Measurements from ENCODE around the gene CERK. TPM values are rescaled to one million over a fixed set of nuclear protein-coding genes. Genes with fewer than 3 reads are reported as not detected.

The CERK gene
- total and polyA plus RNA-seq, 4 experiments from 2014 or later = 91.2 to 164 (median 136) TPM

DNA sequence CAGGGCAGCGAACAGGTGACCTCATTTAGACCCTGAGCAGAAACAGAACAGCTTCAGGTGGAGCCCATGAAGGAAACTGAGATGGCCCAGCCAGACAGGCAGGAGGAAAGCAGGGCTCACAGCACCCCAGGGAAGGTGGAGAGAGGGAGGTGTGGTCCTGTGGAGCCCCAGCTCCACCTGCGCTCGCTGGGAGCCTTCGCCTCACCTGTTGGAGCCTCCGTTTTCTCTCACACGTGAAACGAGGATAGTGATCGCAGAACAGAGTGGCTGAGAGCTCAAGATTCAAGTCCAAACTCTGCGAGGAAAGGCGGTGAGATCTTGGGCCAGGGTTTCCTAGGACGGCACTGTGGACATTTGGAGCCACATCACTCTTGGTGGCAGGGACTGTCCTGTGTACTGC is 8.6 kb upstream of the CERK start:
- H3K4me3 Mint-ChIP-seq = no peak overlapping the region
- peaks cover 17 to 24% (median 22%) of the 10 kb centered on the region in 4 donors for H3K4me1 Mint-ChIP-seq
- DNase-seq = no peak
- CTCF ChIA-PET (ENCODE audit: partially characterized antibody) = no interaction called here
- H3K36me3 ChIP-seq (ENCODE audit: insufficient read depth, low read length) = no peaks in the 10 kb centered on the region
- no peaks in the 10 kb centered on the region for H3K9me3 ChIP-seq (ENCODE audit: control insufficient read depth in 1 of 2, low read length in 2 of 2)
- no peaks in the 10 kb centered on the region for H3K27me3 ChIP-seq (ENCODE audit: insufficient read depth, low read length)
- peak overlapping the region in 2 of 7 donors; percentile 17 to 72 for H3K27ac Mint-ChIP-seq
- POLR2A ChIA-PET (ENCODE audit: partially characterized antibody) = no interaction called here
- intact Hi-C loops (cut with micrococcal nuclease) = no loop called here
- no peak overlapping the region for H3K27ac ChIP-seq (ENCODE audit: low read depth, low read length)
- H3K4me3 ChIP-seq (ENCODE audit: low read length in 2 of 2) = no peak overlapping the region
- H3K9me3 Mint-ChIP-seq = no peaks in the 10 kb centered on the region
- H3K4me1 ChIP-seq (ENCODE audit: insufficient read depth, low read length) = peaks cover 35% of the 10 kb centered on the region
- H3K36me3 Mint-ChIP-seq = no peaks in the 10 kb centered on the region
- H3K27me3 Mint-ChIP-seq = no peaks in the 10 kb centered on the region

DNA sequence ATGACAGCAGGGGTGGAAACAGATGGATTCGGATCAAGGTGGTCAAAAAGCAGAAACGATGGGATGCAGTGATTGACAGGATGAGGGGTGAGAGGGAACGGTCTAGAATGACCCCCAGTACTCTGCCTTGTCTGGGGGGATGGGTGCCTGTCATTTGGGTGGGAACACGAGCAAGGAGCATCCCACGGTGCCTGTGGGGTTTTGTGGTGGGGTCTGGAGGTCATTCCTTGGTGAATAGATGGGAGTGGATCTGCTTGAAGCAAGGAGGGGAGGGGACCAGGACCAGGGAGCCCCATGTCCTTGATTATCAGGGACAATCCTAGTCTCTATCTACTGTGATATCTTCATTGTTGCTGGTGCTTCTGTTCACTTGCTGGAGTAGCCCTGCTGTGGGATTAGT is 8.1 kb upstream of the CERK start:
- POLR2A ChIA-PET (ENCODE audit: partially characterized antibody) = no interaction called here
- Mint-ChIP-seq H3K27ac (peak overlapping the region in 4 of 7 donors; percentile 64 to 82 (median 73)), H3K36me3 (no peaks in the 10 kb centered on the region), H3K4me3 (no peak overlapping the region), H3K27me3 (no peaks in the 10 kb centered on the region), H3K9me3 (no peaks in the 10 kb centered on the region), H3K4me1 (peaks cover 17 to 28% (median 22%) of the 10 kb centered on the region in 4 donors)
- peaks cover 35% of the 10 kb centered on the region for H3K4me1 ChIP-seq (ENCODE audit: insufficient read depth, low read length)
- DNase-seq = no peak
- no peak overlapping the region for H3K27ac ChIP-seq (ENCODE audit: low read depth, low read length)
- no peak overlapping the region for H3K4me3 ChIP-seq (ENCODE audit: low read length in 2 of 2)
- no peaks in the 10 kb centered on the region for H3K27me3 ChIP-seq (ENCODE audit: insufficient read depth, low read length)
- no peaks in the 10 kb centered on the region for H3K9me3 ChIP-seq (ENCODE audit: control insufficient read depth in 1 of 2, low read length in 2 of 2)
- no peaks in the 10 kb centered on the region for H3K36me3 ChIP-seq (ENCODE audit: insufficient read depth, low read length)
- CTCF ChIA-PET (ENCODE audit: partially characterized antibody) = no interaction called here
- intact Hi-C loops (cut with micrococcal nuclease) = no loop called here

GRCh38 chr22:46744581-46744980 is 6.5 kb upstream of the CERK start:
- Histone ChIP-seq H3K4me1 (ENCODE audit: insufficient read depth, low read length) (peaks cover 21% of the 10 kb centered on the region), H3K9me3 (ENCODE audit: control insufficient read depth in 1 of 2, low read length in 2 of 2) (no peaks in the 10 kb centered on the region), H3K27ac (ENCODE audit: low read depth, low read length) (no peak overlapping the region), H3K27me3 (ENCODE audit: insufficient read depth, low read length) (no peaks in the 10 kb centered on the region), H3K36me3 (ENCODE audit: insufficient read depth, low read length) (no peaks in the 10 kb centered on the region), H3K4me3 (ENCODE audit: low read length in 2 of 2) (no peak overlapping the region)
- intact Hi-C loops (cut with micrococcal nuclease) = no loop called here
- H3K9me3 Mint-ChIP-seq = no peaks in the 10 kb centered on the region
- H3K4me1 Mint-ChIP-seq = peaks cover 9 to 17% (median 11%) of the 10 kb centered on the region in 4 donors
- ChIA-PET POLR2A (ENCODE audit: partially characterized antibody) (no interaction called here), CTCF (ENCODE audit: partially characterized antibody) (interaction anchor here (1.1 kb wide), 1 partner anchor 58 kb away, joined by 4 read pairs; no protein-coding TSS in a partner anchor)
- H3K36me3 Mint-ChIP-seq = no peaks in the 10 kb centered on the region
- no peak overlapping the region for H3K4me3 Mint-ChIP-seq
- H3K27me3 Mint-ChIP-seq = no peaks in the 10 kb centered on the region
- H3K27ac Mint-ChIP-seq = peak overlapping the region in 1 of 7 donors; percentile 13
- no peak for DNase-seq

DNA sequence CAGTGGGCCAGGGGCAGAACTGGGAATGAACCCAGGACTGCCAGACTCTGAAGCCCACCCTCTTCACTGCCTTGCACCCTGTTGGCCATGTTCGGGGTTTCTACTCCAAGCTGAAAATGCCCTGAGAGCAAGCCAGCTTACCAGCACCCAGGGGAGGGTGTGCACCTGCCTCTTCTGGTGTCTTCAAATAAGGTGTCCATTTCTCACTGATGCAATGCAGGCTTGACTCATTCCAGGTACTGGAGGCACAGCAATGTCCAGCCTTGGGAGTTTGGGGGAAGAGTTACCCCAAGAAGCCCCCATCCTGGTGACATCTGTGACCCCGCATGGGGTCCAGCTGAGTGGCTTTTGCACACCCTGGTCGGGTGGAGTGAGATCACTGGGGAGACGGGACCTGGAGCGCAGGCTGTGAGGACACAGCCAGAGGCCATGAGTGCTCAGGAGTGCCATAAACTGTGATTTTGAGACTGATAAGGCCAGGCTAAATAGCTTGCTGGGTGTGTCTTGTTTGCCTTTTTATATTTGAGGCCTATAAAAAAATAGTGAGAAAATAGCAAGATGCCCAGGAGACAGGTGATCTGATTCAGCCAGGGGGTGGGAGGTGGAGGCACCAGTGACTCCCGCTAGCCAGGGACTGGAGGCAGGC is 4.6 kb upstream of the CERK start:
- H3K27me3 Mint-ChIP-seq = no peaks in the 10 kb centered on the region
- no peak overlapping the region for H3K4me3 Mint-ChIP-seq
- H3K9me3 Mint-ChIP-seq = no peaks in the 10 kb centered on the region
- H3K27ac ChIP-seq (ENCODE audit: low read depth, low read length) = no peak overlapping the region
- DNase-seq = no peak
- intact Hi-C loops (cut with micrococcal nuclease) = no loop called here
- ChIA-PET POLR2A (ENCODE audit: partially characterized antibody) (interaction anchor here (5.7 kb wide), 1 partner anchor 20 kb away, joined by 56 read pairs; the partner anchor contains the start of gene TBC1D22A), CTCF (ENCODE audit: partially characterized antibody) (interaction anchor here (1.2 to 5.5 kb wide), 2 partner anchors 17 to 61 kb away, joined by 3 to 69 read pairs; partner anchors contain the start of gene TBC1D22A)
- peaks cover 0 to 4% of the 10 kb centered on the region in 2 donors for H3K36me3 Mint-ChIP-seq
- no peak overlapping the region for H3K4me3 ChIP-seq (ENCODE audit: low read length in 2 of 2)
- no peaks in the 10 kb centered on the region for H3K27me3 ChIP-seq (ENCODE audit: insufficient read depth, low read length)
- peak overlapping the region in 1 of 7 donors; percentile 72 for H3K27ac Mint-ChIP-seq
- no peaks in the 10 kb centered on the region for H3K36me3 ChIP-seq (ENCODE audit: insufficient read depth, low read length)
- H3K4me1 Mint-ChIP-seq = peaks cover 4 to 16% (median 8%) of the 10 kb centered on the region in 4 donors
- H3K4me1 ChIP-seq (ENCODE audit: insufficient read depth, low read length) = peaks cover 11% of the 10 kb centered on the region
- H3K9me3 ChIP-seq (ENCODE audit: control insufficient read depth in 1 of 2, low read length in 2 of 2) = no peaks in the 10 kb centered on the region

DNA sequence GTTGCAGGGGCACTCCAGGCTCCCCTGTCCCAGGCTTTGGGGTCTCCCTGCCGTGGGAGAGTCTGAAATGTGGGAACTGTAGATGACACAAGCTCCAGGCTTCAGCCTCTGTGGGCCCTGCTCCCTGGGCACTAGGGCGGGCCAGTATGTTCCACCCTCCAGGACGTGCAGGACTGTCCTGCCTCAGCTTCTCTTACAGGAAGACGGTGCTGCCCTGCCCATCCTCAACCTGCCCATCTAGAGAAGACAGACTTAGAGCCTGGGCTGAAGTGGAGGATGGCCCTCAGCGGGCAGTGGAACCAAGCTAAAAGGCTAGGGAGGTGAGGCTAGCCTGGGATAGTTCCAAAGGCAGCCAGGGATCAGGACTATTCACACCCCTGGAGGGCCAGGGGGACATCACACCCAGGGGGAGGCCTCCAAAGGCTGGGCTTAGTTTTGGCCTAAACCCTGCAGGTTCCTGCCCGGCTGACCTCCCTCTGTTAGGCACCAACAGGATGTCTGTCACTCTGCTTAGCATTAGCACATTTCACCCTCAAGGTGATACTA is 4.0 kb upstream of the CERK start:
- ChIA-PET CTCF (ENCODE audit: partially characterized antibody) (interaction anchor here (1.2 to 5.5 kb wide), 3 partner anchors 17 to 61 kb away, joined by 3 to 69 read pairs (median 4); partner anchors contain the start of gene TBC1D22A), POLR2A (ENCODE audit: partially characterized antibody) (interaction anchor here (5.7 kb wide), 1 partner anchor 21 kb away, joined by 56 read pairs; the partner anchor contains the start of gene TBC1D22A)
- Mint-ChIP-seq H3K36me3 (peaks cover 3 to 6% of the 10 kb centered on the region in 2 donors), H3K4me3 (no peak overlapping the region), H3K4me1 (peaks cover 6 to 20% (median 11%) of the 10 kb centered on the region in 4 donors), H3K27me3 (no peaks in the 10 kb centered on the region), H3K9me3 (no peaks in the 10 kb centered on the region), H3K27ac (peak overlapping the region in 1 of 7 donors; percentile 89)
- Histone ChIP-seq H3K27me3 (ENCODE audit: insufficient read depth, low read length) (no peaks in the 10 kb centered on the region), H3K4me3 (ENCODE audit: low read length in 2 of 2) (no peak overlapping the region), H3K27ac (ENCODE audit: low read depth, low read length) (no peak overlapping the region), H3K4me1 (ENCODE audit: insufficient read depth, low read length) (peaks cover 9% of the 10 kb centered on the region), H3K36me3 (ENCODE audit: insufficient read depth, low read length) (no peaks in the 10 kb centered on the region), H3K9me3 (ENCODE audit: control insufficient read depth in 1 of 2, low read length in 2 of 2) (no peaks in the 10 kb centered on the region)
- intact Hi-C loops (cut with micrococcal nuclease) = no loop called here
- DNase-seq = no peak

GRCh38 chr22:46740910-46741780 is 3.1 kb upstream of the CERK start:
- POLR2A ChIA-PET (ENCODE audit: partially characterized antibody) = interaction anchor here (3.2 to 5.7 kb wide), 3 partner anchors 8 to 50 kb away, joined by 16 to 58 read pairs (median 56); partner anchors contain the start of gene TBC1D22A

More at GRCh38 chr22:46740910-46741780, 3.1 kb upstream of the CERK start:
- no peak overlapping the region for H3K27ac ChIP-seq (ENCODE audit: low read depth, low read length)
- intact Hi-C loops (cut with micrococcal nuclease) = no loop called here
- no peaks in the 10 kb centered on the region for H3K9me3 Mint-ChIP-seq
- peaks cover 11 to 29% (median 18%) of the 10 kb centered on the region in 4 donors for H3K4me1 Mint-ChIP-seq
- H3K4me3 ChIP-seq (ENCODE audit: low read length in 2 of 2) = no peak overlapping the region
- peak overlapping the region in 1 of 8 donors; percentile 35 for H3K4me3 Mint-ChIP-seq
- CTCF ChIA-PET (ENCODE audit: partially characterized antibody) = interaction anchor here (1.5 to 5.5 kb wide), 3 partner anchors 18 to 62 kb away, joined by 4 to 69 read pairs (median 53); partner anchors contain the start of gene TBC1D22A
- H3K4me1 ChIP-seq (ENCODE audit: insufficient read depth, low read length) = peaks cover 19% of the 10 kb centered on the region
- DNase-seq = no peak
- H3K9me3 ChIP-seq (ENCODE audit: control insufficient read depth in 1 of 2, low read length in 2 of 2) = no peaks in the 10 kb centered on the region
- H3K27me3 ChIP-seq (ENCODE audit: insufficient read depth, low read length) = no peaks in the 10 kb centered on the region
- no peaks in the 10 kb centered on the region for H3K36me3 ChIP-seq (ENCODE audit: insufficient read depth, low read length)
- H3K36me3 Mint-ChIP-seq = peaks cover 8 to 11% of the 10 kb centered on the region in 2 donors
- no peaks in the 10 kb centered on the region for H3K27me3 Mint-ChIP-seq
- H3K27ac Mint-ChIP-seq = peak overlapping the region in 5 of 7 donors; percentile 62 to 94 (median 70)

All from CD4-positive, alpha-beta memory T cell (primary cell).